Muscle layer of duodenum (tissue), 2 donors: ENCODE results near the gene PCNX2.
"Not testable (repeated sequence)": the region's sequence is repeated elsewhere in the genome, so short reads cannot be mapped to it uniquely, and the experiment has no call there.

Experiments used
- H3K27ac ChIP-seq: one replicate; pipeline ENCODE4 v1.7.0; 2013; ENCODE audit warnings: mild to moderate bottlenecking, low read length
- H3K27me3 ChIP-seq: one replicate; pipeline ENCODE4 v1.7.0; 2013; ENCODE audit warnings: low read depth, mild to moderate bottlenecking, control low read depth, low read length
- H3K36me3 ChIP-seq, 2 donors: one replicate each; pipeline ENCODE4 v1.7.0; 2013; ENCODE audit warnings: low read length in 2 of 2, control low read depth in 1 of 2, mild to moderate bottlenecking in 1 of 2; ENCODE audit not compliant: insufficient read depth in 2 of 2, control insufficient read depth in 1 of 2
- H3K4me1 ChIP-seq, 2 donors: one replicate each; pipeline ENCODE4 v1.7.0; 2013; ENCODE audit warnings: low read length in 2 of 2, mild to moderate bottlenecking in 2 of 2, control low read depth in 1 of 2, moderate library complexity in 1 of 2; ENCODE audit not compliant: insufficient read depth in 2 of 2, control insufficient read depth in 1 of 2
- H3K4me3 ChIP-seq, 2 donors: one replicate each; pipeline ENCODE4 v1.7.0; 2013; ENCODE audit warnings: low read length in 2 of 2, low read depth in 1 of 2, mild to moderate bottlenecking in 1 of 2
- H3K9me3 ChIP-seq, 2 donors: one replicate each; pipeline ENCODE4 v1.7.0; 2013; ENCODE audit warnings: low read length in 2 of 2, control low read depth in 1 of 2, mild to moderate bottlenecking in 1 of 2; ENCODE audit not compliant: control insufficient read depth in 1 of 2
- donor health status: healthy.

PCNX2 gene

DNA sequence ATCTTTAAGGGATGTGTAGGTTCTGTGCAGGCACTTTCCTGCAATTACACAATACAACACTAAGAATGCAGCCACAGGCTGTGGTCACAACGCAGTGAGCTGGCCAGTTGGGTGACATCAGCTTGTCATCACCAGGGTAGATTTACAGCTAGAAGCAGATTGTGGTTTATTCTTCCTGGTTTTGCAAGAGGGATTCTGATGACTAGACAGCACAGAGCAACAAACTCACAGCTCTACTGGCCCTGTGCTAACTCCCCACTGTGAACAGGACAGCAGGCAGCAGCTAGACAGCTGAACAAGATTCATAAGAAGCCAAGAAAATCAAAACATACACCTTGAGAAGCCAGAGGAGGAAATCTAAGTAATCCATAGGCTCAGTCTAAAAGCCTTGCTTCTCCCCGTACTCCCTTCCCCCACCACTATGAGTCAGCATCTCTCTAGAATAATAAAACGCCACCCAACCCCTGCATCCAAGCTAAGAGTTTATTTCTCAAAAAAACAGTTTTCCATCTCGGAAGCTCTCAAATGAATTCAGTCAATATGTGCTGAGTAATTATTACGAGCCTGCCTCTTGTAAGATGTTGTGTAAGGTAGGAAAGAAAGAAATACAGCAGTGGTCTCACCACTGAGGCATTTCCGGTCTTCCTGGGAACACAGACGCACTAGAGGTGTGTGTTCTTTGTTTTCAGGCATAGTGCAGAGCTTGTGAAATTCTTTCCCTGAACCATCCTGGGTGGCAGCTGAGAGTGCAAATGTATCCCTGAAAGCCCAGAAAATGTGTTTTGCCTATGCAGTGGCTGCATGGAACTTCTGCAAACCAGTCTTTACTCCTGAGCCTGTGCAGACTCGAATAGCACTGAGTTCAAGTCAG is 182.3 kb downstream of the PCNX2 start:
- no peaks in the 10 kb centered on the region for H3K9me3 ChIP-seq
- no peaks in the 10 kb centered on the region for H3K27me3 ChIP-seq
- H3K4me3 ChIP-seq = peak overlapping the region in 1 of 2 donors; percentile 8
- no peaks in the 10 kb centered on the region for H3K4me1 ChIP-seq
- peaks cover 0 to 5% of the 10 kb centered on the region in 2 donors for H3K36me3 ChIP-seq
- peak overlapping the region; percentile 78 for H3K27ac ChIP-seq

DNA sequence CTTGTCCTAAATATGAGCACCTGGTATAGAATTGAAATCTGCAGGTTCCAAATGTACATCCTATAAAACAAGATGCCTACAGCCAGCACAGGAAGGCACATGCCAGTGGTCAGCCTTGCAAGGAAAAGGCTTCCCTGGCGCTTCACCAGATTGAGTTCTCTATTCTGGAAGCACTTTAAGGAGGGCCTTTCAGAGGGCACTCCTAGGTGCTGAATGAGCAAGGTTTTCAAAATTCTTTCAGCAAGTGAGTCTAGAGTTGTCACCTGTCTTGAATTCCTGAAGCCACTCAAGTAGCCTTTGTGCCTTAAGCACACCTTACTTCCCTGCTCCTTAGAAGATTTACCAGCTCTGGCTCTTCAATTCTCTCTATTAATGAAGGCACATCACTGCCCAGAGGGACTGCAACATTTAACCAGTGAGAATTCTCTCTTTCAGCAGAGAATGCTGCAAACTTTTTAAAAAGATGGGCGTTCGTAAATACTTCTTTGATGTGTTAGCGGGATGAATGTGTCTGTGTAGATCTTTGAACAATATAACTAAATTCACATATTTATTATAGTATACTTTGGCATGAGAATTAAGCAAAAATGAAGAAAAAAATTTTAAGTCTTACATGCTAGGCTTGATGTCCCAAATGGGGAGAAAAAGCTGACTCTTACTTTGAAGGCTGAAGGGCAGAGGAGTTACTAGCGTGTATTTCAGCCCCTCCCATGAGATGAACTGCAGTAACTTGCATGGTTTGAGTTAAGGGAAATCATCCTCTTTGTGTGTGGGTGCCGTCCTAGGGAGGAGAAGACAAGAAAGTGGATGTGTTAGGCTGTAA is 183.1 kb downstream of the PCNX2 start:
- no peaks in the 10 kb centered on the region for H3K4me1 ChIP-seq
- peaks cover 0 to 5% of the 10 kb centered on the region in 2 donors for H3K36me3 ChIP-seq
- no peaks in the 10 kb centered on the region for H3K27me3 ChIP-seq
- H3K9me3 ChIP-seq = no peaks in the 10 kb centered on the region
- no peak overlapping the region for H3K4me3 ChIP-seq
- no peak overlapping the region for H3K27ac ChIP-seq

DNA sequence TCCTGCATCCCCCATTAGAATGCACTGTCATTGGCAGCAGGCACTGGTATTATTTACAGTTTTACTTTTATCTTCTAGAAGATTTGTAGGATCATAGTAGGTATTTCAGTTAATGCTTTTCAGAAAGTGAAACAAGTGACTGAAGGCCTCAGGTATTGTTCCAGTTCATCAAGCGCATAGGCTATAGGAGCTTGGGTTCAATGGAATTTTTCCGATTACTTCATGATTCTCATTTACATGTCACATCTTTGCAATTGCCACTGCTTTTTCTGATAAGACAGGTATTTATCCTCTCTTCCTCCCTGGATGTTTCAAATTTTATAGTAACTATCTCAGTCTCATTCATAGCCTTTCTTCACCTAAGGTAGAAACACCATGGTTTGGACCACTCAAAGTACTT is 183.8 kb downstream of the PCNX2 start:
- Histone ChIP-seq H3K36me3 (peaks cover 0 to 5% of the 10 kb centered on the region in 2 donors), H3K27me3 (no peaks in the 10 kb centered on the region), H3K27ac (no peak overlapping the region), H3K4me1 (no peaks in the 10 kb centered on the region), H3K4me3 (no peak overlapping the region), H3K9me3 (no peaks in the 10 kb centered on the region)

DNA sequence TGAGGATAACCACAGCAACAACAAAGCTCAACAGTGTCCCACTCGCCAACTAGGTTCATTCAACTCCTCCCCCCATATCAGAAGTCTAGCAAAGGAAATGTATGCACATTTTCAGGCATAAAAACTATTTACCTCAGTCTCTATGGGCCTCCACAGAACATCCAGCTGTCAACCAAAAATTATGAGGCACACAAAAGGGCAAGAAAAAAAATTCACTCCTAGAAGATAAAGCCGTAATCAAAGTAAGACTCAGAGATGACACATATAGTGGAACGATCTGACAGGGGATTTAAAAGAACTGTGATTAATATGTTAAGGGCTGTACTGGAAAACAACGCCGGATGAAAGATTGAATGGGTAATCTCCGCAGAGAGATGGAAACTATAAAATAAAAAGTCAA is 186.4 kb downstream of the PCNX2 start:
- Histone ChIP-seq H3K36me3 (peaks cover 0 to 5% of the 10 kb centered on the region in 2 donors), H3K9me3 (no peaks in the 10 kb centered on the region), H3K27me3 (no peaks in the 10 kb centered on the region), H3K4me3 (no peak overlapping the region), H3K27ac (no peak overlapping the region), H3K4me1 (no peaks in the 10 kb centered on the region)

DNA sequence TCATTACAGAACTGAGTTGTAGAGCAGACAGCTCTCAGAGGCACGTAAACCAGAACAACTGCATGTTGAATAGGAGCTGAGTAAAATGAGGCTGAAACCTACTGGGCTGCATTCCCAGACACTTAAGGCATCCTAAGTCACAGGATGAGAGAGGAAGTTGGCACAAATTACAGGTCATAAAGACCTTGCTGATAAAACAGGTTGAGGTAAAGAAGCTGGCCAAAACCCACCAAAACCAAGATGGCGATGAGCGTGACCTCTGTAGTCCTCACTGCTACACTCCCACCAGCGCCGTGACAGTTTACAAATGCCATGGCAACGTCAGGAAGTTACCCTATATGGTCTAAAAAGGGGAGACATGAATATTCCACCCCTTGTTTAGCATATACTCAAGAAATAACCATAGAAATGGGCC is 187.8 kb downstream of the PCNX2 start:
- H3K9me3 ChIP-seq, H3K27ac ChIP-seq, H3K36me3 ChIP-seq, H3K4me3 ChIP-seq, H3K27me3 ChIP-seq, H3K4me1 ChIP-seq: not testable (repeated sequence)

DNA sequence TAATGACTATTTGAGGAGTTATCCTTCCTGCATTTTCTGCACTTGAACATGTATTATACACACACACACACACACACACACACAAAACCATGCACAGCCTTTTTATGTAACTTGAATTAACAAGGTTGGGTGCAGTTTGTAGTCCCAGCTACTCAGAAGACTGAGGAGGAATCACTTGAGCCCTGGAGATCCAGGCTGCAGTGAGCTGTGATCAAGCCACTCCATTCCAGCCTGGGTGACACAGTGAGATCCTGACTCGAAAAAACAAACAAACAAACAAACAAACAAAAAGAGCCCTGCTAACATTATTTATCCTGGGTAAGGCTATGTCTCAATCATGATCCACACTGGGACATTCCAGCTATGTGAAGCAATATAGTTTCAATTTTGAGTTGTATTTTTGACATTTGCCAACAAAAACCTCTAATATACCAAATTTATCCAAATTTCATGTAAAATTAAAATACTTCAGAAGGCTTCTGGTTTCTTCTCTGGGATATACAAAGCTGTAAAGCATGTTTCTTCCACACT is 188.3 kb downstream of the PCNX2 start:
- Histone ChIP-seq H3K36me3 (no peaks in the 10 kb centered on the region), H3K27ac (no peak overlapping the region), H3K9me3 (no peaks in the 10 kb centered on the region), H3K4me3 (no peak overlapping the region), H3K27me3 (no peaks in the 10 kb centered on the region), H3K4me1 (no peaks in the 10 kb centered on the region)

DNA sequence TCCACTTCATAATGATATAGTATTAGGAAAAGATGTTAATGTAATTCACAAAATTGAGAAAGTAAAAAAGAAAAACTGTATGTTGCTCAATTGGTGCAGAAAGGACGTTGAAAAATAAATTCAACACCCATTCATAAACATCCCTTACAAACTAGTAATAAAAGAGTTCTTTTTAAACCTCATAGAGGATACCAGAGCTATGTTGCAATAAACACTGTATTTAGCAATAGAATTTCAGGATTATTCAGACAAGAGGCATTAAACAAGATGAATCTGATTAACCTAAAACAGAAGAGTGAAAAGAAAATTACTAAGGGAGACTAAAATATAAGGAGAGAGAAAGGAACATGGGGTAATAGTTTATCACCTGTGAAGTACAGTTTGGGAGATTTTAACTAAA is 190.3 kb downstream of the PCNX2 start:
- H3K36me3 ChIP-seq = no peaks in the 10 kb centered on the region
- H3K9me3 ChIP-seq = no peaks in the 10 kb centered on the region
- no peaks in the 10 kb centered on the region for H3K27me3 ChIP-seq
- no peak overlapping the region for H3K27ac ChIP-seq
- no peaks in the 10 kb centered on the region for H3K4me1 ChIP-seq
- H3K4me3 ChIP-seq = no peak overlapping the region

DNA sequence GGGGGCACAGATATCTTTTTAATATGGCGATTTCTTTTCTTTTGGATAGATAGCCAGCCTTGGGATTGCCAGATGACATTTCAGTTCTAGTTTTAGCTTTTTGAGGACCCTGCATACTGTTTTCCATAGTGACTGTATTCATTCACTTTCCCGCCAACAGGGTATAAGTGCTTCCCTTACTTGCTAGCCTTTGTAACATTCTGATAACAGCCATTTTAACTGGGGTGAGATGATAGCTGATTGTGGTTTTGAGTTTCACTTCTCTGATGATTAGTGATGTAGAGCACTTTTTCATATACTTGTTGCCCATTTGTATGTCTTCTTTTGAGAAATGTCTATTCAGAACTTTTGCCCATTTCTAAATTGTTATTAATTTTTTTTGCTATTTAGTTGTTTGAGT is 193.2 kb downstream of the PCNX2 start:
- H3K27ac ChIP-seq = no peak overlapping the region
- H3K4me3 ChIP-seq = no peak overlapping the region
- H3K4me1 ChIP-seq = no peaks in the 10 kb centered on the region
- no peaks in the 10 kb centered on the region for H3K9me3 ChIP-seq
- H3K27me3 ChIP-seq = no peaks in the 10 kb centered on the region
- no peaks in the 10 kb centered on the region for H3K36me3 ChIP-seq

DNA sequence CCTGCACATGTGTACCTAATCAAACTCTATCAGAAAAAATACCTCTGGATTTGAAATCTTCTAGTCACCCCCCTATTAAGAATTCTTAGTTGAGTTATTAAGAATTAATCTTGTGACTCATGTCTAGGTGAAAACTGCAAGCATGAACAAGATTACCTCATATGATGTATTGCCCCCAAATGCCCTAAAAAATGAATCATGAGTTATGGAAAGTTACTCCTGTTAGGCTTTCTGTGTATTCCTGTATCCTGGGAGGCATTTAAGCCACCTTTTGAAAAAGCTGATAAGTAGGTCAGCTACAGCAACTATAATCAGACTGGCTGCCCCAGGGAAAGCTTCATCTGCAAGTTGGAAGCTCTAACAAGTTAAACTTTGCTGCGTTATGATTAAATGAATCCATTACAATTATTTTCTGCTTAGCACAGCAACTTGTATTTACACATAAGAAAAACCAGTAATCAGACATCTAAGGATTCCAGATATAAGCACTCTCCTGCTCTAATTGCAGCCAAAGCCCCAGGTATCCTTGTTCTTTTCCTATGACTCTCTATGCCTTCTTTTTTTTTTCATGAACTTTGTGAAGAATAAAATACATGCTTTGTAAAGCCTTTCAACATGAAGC is 197.5 kb downstream of the PCNX2 start:
- Histone ChIP-seq H3K4me3 (no peak overlapping the region), H3K9me3 (no peaks in the 10 kb centered on the region), H3K27me3 (no peaks in the 10 kb centered on the region), H3K4me1 (no peaks in the 10 kb centered on the region), H3K27ac (no peak overlapping the region), H3K36me3 (no peaks in the 10 kb centered on the region)

DNA sequence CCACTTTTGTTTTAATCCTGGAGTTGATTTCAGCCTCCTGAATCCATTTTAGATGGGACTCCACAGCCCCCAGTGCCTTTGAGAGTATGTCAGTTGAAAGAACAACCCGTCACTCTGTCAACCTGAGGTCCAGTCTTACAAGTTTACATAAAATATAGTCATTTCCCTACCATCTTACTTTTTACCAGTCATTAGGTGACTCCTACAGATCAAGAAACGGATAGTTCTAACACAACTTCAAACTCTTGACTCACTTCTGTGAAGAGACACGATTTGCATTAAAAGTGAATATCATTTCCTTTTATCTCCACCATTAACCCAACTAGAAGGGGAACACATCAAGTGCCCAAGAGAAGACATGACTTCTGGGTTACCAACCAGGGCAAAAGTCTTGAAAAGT is 198.0 kb downstream of the PCNX2 start:
- no peaks in the 10 kb centered on the region for H3K27me3 ChIP-seq
- no peaks in the 10 kb centered on the region for H3K36me3 ChIP-seq
- H3K27ac ChIP-seq = no peak overlapping the region
- H3K4me3 ChIP-seq = no peak overlapping the region
- no peaks in the 10 kb centered on the region for H3K4me1 ChIP-seq
- no peaks in the 10 kb centered on the region for H3K9me3 ChIP-seq

DNA sequence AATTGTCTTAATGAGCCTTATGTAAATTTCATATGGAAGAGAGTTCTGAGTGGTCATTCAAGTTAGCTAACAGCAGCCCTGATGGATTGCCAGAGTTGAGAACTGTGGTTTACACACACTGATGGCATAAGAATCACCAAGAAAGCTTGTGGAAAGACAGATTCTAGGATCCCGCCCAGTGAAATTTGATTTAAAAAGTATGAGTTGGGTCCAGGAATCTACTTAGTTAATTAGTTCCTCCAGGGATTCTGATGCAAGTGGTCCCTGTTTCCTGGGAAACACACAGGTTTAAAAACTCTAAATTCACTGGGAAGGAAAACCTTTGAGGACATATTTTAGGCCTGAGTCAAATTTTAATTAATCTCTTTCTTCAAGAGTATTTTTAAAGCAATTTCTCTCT is 200.8 kb downstream of the PCNX2 start:
- Histone ChIP-seq H3K4me1 (no peaks in the 10 kb centered on the region), H3K4me3 (no peak overlapping the region), H3K27ac (no peak overlapping the region)

More for the DNA sequence above, 200.8 kb downstream of the PCNX2 start:
- Histone ChIP-seq H3K9me3 (no peaks in the 10 kb centered on the region), H3K27me3 (no peaks in the 10 kb centered on the region), H3K36me3 (no peaks in the 10 kb centered on the region)
